K562 (cell line): ENCODE data around the gene TANK. TPM values are rescaled to one million over a fixed set of nuclear protein-coding genes. Genes with fewer than 3 reads are reported as not detected.

Source experiments
- EP400 ChIP-seq: fragments of 450-650 bp; IDR thresholded peaks from 2 replicates; pipeline ENCODE4 v1.6.1; 2017; ENCODE audit warnings: antibody characterized with exemption, mild to moderate bottlenecking, moderate library complexity
- MTF1 ChIP-seq: fragments of 250-450 bp; sonication (Bioruptor Pico); IDR thresholded peaks from 2 replicates; pipeline ENCODE4 v1.9.0; 2021; ENCODE audit warnings: moderate library complexity, mild to moderate bottlenecking, inconsistent platforms, borderline replicate concordance
- NBN ChIP-seq: fragments of 450-650 bp; IDR thresholded peaks from 2 replicates; pipeline ENCODE4 v1.6.1; 2016; ENCODE audit warnings: low read depth, mild to moderate bottlenecking
- NFRKB ChIP-seq: fragments of 450-650 bp; IDR thresholded peaks from 2 replicates; pipeline ENCODE4 v1.6.1; 2016; ENCODE audit warnings: low read depth
- TAF1 ChIP-seq: IDR thresholded peaks from 2 replicates; pipeline ENCODE4 v1.6.1; 2011; ENCODE audit warnings: mild to moderate bottlenecking, low read length, moderate library complexity; ENCODE audit not compliant: insufficient read depth, control insufficient read depth, severe bottlenecking; ENCODE audit errors: extremely low read depth
- ZNF57 ChIP-seq: fragments of 450-650 bp; formaldehyde crosslinking; IDR thresholded peaks from 2 replicates; pipeline ENCODE4 v1.4.0; 2020; ENCODE audit warnings: mild to moderate bottlenecking, moderate library complexity
- ZNF668 ChIP-seq: fragments of 250-450 bp; sonication (Bioruptor Pico); IDR thresholded peaks from 2 replicates; pipeline ENCODE4 v1.8.0; 2022; ENCODE audit warnings: mild to moderate bottlenecking, inconsistent platforms
- ZNF76 ChIP-seq: fragments of 250-450 bp; sonication (Bioruptor Pico); IDR thresholded peaks from 2 replicates; pipeline ENCODE4 v1.4.0; 2020; ENCODE audit warnings: mild to moderate bottlenecking, moderate library complexity, borderline replicate concordance
- polyA plus RNA-seq, 8 experiments: library from polyadenylated mRNA; depleted of rRNA in 4 of 8; stranded (reverse) in 5 of 8; unstranded in 3 of 8; fragments of >200 nt; fragmentation: Nextera tagmentation in 2 of 8; fragmentation: Illumina TruSeq in 1 of 8; extraction: Ambion mirVana in 2 of 8; extraction: Trizol in 1 of 8; gene quantifications; 2 replicates each; pipeline versions ENCODE4 v1.2.1 to v1.2.3, GENCODE V29; 2011 to 2014; ENCODE audit warnings: inconsistent platforms in 1 of 8, missing spikeins in 1 of 8
- total RNA-seq, 7 experiments: library from RNA; depleted of rRNA in 6 of 7; stranded (reverse); fragments of >200 nt in 6 of 7; fragmentation: Illumina TruSeq in 2 of 7; extraction: Trizol in 2 of 7; gene quantifications; 2 replicates each; pipeline versions ENCODE4 v1.2.1 to v1.2.3, GENCODE V29; 2011 to 2021; ENCODE audit warnings: low replicate concordance in 1 of 7
- TF ChIP-seq, protein P1 (sequence below), 2 experiments: fragments of 450-650 bp in 1 of 2; IDR thresholded peaks; 2 replicates each; pipeline ENCODE4 v1.6.1; 2011 to 2017; ENCODE audit warnings: low read depth in 2 of 2, antibody characterized with exemption in 1 of 2, borderline replicate concordance in 1 of 2, low read length in 1 of 2, mild to moderate bottlenecking in 1 of 2, mixed read lengths in 1 of 2; ENCODE audit not compliant: control insufficient read depth in 1 of 2
- TF ChIP-seq, protein P2 (sequence below), 2 experiments: fragments of 450-650 bp; IDR thresholded peaks; 2 replicates each; pipeline ENCODE4 v1.6.1; 2016
- TF ChIP-seq, protein P3 (sequence below): sonication (generic); formaldehyde crosslinking; IDR thresholded peaks from 2 replicates; pipeline ENCODE4 v1.8.1; 2023; ENCODE audit warnings: mild to moderate bottlenecking, missing genetic modification reagents, moderate library complexity
- TF ChIP-seq, protein P4 (sequence below): fragments of 450-650 bp; IDR thresholded peaks from 2 replicates; pipeline ENCODE4 v1.7.0; 2016; ENCODE audit warnings: borderline replicate concordance
- TF ChIP-seq, protein P5 (sequence below): sonication (generic); formaldehyde crosslinking; IDR thresholded peaks from 2 replicates; pipeline ENCODE4 v1.8.0; 2022; ENCODE audit warnings: mild to moderate bottlenecking, missing genetic modification reagents
- TF ChIP-seq, protein P6 (sequence below): fragments of 450-650 bp; conservative IDR thresholded peaks from 2 replicates; pipeline ENCODE4 v1.6.1; 2016; ENCODE audit warnings: missing genetic modification characterization, low read depth, mild to moderate bottlenecking, missing compliant biosample characterization, moderate library complexity
- TF ChIP-seq, protein P7 (sequence below): fragments of 200-800 bp; sonication (Bioruptor generic); IDR thresholded peaks from 2 replicates; pipeline ENCODE4 v1.6.1; 2017; ENCODE audit warnings: missing genetic modification characterization, missing compliant biosample characterization

TANK gene
- total and polyA plus RNA-seq, 9 of the 15 experiments (the other 6 are each of a cell fraction or from before 2014, with no cell fraction given), result 43.0 to 91.5 (median 54.4) TPM

DNA sequence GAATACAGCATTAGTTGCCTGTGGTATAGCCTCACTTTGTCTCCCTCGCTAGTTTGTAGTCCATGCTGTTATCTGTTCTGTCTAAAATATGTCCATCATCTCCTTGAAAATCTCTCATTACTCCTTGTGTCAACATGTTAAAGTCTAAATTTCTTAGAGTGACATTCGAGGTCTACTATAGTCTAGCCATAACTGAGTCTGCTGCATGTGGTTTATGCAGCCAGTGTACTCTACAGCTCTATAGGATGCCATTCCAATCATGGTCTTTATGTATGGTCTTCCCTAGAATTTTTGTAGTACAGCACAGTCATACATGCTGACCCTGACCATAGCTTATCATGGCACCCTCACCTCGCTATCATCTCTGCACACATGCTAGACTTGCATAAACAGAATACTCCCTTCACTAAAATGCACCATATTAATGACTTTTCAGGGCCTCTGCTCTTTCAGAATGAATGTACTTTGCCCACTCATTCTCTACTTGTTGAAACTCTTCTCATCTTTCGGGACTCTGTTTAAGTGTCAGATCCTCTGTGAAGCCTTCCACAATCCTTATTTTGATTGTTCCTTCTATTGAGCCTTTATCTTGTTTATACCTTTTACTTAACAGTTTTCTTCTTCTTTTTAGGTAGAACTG lies 12.8 kb downstream of the TANK start (continued):
- TF ChIP-seq, protein P1, sequence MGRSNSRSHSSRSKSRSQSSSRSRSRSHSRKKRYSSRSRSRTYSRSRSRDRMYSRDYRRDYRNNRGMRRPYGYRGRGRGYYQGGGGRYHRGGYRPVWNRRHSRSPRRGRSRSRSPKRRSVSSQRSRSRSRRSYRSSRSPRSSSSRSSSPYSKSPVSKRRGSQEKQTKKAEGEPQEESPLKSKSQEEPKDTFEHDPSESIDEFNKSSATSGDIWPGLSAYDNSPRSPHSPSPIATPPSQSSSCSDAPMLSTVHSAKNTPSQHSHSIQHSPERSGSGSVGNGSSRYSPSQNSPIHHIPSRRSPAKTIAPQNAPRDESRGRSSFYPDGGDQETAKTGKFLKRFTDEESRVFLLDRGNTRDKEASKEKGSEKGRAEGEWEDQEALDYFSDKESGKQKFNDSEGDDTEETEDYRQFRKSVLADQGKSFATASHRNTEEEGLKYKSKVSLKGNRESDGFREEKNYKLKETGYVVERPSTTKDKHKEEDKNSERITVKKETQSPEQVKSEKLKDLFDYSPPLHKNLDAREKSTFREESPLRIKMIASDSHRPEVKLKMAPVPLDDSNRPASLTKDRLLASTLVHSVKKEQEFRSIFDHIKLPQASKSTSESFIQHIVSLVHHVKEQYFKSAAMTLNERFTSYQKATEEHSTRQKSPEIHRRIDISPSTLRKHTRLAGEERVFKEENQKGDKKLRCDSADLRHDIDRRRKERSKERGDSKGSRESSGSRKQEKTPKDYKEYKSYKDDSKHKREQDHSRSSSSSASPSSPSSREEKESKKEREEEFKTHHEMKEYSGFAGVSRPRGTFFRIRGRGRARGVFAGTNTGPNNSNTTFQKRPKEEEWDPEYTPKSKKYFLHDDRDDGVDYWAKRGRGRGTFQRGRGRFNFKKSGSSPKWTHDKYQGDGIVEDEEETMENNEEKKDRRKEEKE (IDR thresholded peaks at IDR 0.05; ENCODE audit: borderline replicate concordance in 1 of 2, control insufficient read depth in 1 of 2, low read depth in 2 of 2, low read length in 1 of 2), result 0 out of 4 replicates have a peak, but pooled peaks of 1 of the 2 experiments have one; percentile 60
- TF ChIP-seq, protein P2, sequence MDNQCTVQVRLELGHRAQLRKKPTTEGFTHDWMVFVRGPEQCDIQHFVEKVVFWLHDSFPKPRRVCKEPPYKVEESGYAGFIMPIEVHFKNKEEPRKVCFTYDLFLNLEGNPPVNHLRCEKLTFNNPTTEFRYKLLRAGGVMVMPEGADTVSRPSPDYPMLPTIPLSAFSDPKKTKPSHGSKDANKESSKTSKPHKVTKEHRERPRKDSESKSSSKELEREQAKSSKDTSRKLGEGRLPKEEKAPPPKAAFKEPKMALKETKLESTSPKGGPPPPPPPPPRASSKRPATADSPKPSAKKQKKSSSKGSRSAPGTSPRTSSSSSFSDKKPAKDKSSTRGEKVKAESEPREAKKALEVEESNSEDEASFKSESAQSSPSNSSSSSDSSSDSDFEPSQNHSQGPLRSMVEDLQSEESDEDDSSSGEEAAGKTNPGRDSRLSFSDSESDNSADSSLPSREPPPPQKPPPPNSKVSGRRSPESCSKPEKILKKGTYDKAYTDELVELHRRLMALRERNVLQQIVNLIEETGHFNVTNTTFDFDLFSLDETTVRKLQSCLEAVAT (IDR thresholded peaks at IDR 0.05), result peak in 1 of 2 experiments; percentile 66; a peak in 2 of 4 replicates
- TF ChIP-seq NFRKB, result peak; percentile 80; the same call in 1 of the 2 replicates
- TF ChIP-seq ZNF76 (CRISPR knock-in tag), result no peak
- TF ChIP-seq, protein P3, sequence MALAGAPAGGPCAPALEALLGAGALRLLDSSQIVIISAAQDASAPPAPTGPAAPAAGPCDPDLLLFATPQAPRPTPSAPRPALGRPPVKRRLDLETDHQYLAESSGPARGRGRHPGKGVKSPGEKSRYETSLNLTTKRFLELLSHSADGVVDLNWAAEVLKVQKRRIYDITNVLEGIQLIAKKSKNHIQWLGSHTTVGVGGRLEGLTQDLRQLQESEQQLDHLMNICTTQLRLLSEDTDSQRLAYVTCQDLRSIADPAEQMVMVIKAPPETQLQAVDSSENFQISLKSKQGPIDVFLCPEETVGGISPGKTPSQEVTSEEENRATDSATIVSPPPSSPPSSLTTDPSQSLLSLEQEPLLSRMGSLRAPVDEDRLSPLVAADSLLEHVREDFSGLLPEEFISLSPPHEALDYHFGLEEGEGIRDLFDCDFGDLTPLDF (CRISPR knock-in tag), result no peak
- peak; percentile 64 for TF ChIP-seq EP400
- TF ChIP-seq, protein P4, sequence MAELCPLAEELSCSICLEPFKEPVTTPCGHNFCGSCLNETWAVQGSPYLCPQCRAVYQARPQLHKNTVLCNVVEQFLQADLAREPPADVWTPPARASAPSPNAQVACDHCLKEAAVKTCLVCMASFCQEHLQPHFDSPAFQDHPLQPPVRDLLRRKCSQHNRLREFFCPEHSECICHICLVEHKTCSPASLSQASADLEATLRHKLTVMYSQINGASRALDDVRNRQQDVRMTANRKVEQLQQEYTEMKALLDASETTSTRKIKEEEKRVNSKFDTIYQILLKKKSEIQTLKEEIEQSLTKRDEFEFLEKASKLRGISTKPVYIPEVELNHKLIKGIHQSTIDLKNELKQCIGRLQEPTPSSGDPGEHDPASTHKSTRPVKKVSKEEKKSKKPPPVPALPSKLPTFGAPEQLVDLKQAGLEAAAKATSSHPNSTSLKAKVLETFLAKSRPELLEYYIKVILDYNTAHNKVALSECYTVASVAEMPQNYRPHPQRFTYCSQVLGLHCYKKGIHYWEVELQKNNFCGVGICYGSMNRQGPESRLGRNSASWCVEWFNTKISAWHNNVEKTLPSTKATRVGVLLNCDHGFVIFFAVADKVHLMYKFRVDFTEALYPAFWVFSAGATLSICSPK, result 0 out of 2 replicates have a peak, but pooled peaks have one; percentile 29
- TF ChIP-seq, protein P5, sequence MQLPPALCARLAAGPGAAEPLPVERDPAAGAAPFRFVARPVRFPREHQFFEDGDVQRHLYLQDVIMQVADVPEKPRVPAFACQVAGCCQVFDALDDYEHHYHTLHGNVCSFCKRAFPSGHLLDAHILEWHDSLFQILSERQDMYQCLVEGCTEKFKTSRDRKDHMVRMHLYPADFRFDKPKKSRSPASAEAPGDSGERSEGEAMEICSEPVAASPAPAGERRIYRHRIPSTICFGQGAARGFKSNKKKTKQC (CRISPR knock-in tag), result no peak
- TF ChIP-seq, protein P6, sequence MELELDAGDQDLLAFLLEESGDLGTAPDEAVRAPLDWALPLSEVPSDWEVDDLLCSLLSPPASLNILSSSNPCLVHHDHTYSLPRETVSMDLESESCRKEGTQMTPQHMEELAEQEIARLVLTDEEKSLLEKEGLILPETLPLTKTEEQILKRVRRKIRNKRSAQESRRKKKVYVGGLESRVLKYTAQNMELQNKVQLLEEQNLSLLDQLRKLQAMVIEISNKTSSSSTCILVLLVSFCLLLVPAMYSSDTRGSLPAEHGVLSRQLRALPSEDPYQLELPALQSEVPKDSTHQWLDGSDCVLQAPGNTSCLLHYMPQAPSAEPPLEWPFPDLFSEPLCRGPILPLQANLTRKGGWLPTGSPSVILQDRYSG, result no peak; the same call in none of the 2 replicates
- no peak for TF ChIP-seq ZNF57 (CRISPR knock-in tag)
- TF ChIP-seq ZNF668 (CRISPR knock-in tag), result no peak
- TF ChIP-seq, protein P7, sequence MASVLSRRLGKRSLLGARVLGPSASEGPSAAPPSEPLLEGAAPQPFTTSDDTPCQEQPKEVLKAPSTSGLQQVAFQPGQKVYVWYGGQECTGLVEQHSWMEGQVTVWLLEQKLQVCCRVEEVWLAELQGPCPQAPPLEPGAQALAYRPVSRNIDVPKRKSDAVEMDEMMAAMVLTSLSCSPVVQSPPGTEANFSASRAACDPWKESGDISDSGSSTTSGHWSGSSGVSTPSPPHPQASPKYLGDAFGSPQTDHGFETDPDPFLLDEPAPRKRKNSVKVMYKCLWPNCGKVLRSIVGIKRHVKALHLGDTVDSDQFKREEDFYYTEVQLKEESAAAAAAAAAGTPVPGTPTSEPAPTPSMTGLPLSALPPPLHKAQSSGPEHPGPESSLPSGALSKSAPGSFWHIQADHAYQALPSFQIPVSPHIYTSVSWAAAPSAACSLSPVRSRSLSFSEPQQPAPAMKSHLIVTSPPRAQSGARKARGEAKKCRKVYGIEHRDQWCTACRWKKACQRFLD (CRISPR knock-in tag), result peak; percentile 91
- peak; percentile 85 for TF ChIP-seq NBN
- TF ChIP-seq MTF1 (CRISPR knock-in tag), result no peak
- TF ChIP-seq TAF1, result no peak
